HEK293 (cell line): ENCODE measurements around the gene CS.
A peak's percentile ranks its signal among the peaks of the same experiment; 100 is the strongest.

Experiments used
- MZF1 ChIP-seq: fragments of 450-650 bp; formaldehyde crosslinking; IDR thresholded peaks from 2 replicates; pipeline ENCODE4 v1.5.1; 2017; ENCODE audit warnings: missing biosample characterization, missing genetic modification characterization, borderline replicate concordance
- OVOL3 ChIP-seq: fragments of 450-650 bp; formaldehyde crosslinking; IDR thresholded peaks from 2 replicates; pipeline ENCODE4 v1.5.1; 2016; ENCODE audit warnings: missing biosample characterization, missing genetic modification characterization
- ZBTB1 ChIP-seq: fragments of 450-650 bp; formaldehyde crosslinking; IDR thresholded peaks from 2 replicates; pipeline ENCODE4 v1.5.1; 2016; ENCODE audit warnings: missing biosample characterization, missing genetic modification characterization
- ZBTB8A ChIP-seq: fragments of 450-650 bp; formaldehyde crosslinking; IDR thresholded peaks from 2 replicates; pipeline ENCODE4 v1.5.1; 2016; ENCODE audit warnings: missing biosample characterization, missing genetic modification characterization
- ZFP3 ChIP-seq: fragments of 450-650 bp; formaldehyde crosslinking; IDR thresholded peaks from 2 replicates; pipeline ENCODE4 v1.5.1; 2016; ENCODE audit warnings: low read depth, missing biosample characterization, missing genetic modification characterization
- ZNF223 ChIP-seq: fragments of 450-650 bp; formaldehyde crosslinking; IDR thresholded peaks from 2 replicates; pipeline ENCODE4 v1.5.1; 2016; ENCODE audit warnings: missing biosample characterization, missing genetic modification characterization
- ZNF292 ChIP-seq: fragments of 450-650 bp; formaldehyde crosslinking; IDR thresholded peaks from 2 replicates; pipeline ENCODE4 v1.5.1; 2016; ENCODE audit warnings: low read depth, missing biosample characterization, missing genetic modification characterization, borderline replicate concordance
- ZNF404 ChIP-seq: fragments of 450-650 bp; formaldehyde crosslinking; IDR thresholded peaks from 2 replicates; pipeline ENCODE4 v1.5.1; 2017; ENCODE audit warnings: missing biosample characterization, missing genetic modification characterization
- ZNF426 ChIP-seq: fragments of 450-650 bp; formaldehyde crosslinking; IDR thresholded peaks from 2 replicates; pipeline ENCODE4 v1.5.1; 2017; ENCODE audit warnings: missing biosample characterization, missing genetic modification characterization, mild to moderate bottlenecking, inconsistent platforms, moderate library complexity
- ZNF530 ChIP-seq: fragments of 450-650 bp; formaldehyde crosslinking; IDR thresholded peaks from 2 replicates; pipeline ENCODE4 v1.5.1; 2016; ENCODE audit warnings: low read depth, missing biosample characterization, missing genetic modification characterization
- ZNF560 ChIP-seq: fragments of 450-650 bp; formaldehyde crosslinking; IDR thresholded peaks from 2 replicates; pipeline ENCODE4 v1.5.1; 2017; ENCODE audit warnings: missing biosample characterization, missing genetic modification characterization, borderline replicate concordance
- ZNF654 ChIP-seq: fragments of 450-650 bp; formaldehyde crosslinking; IDR thresholded peaks from 2 replicates; pipeline ENCODE4 v1.5.1; 2016; ENCODE audit warnings: low read depth, missing biosample characterization, missing genetic modification characterization
- ZNF664 ChIP-seq: fragments of 450-650 bp; formaldehyde crosslinking; IDR thresholded peaks from 2 replicates; pipeline ENCODE4 v1.5.1; 2016; ENCODE audit warnings: missing biosample characterization, missing genetic modification characterization
- ZXDB ChIP-seq: fragments of 450-650 bp; formaldehyde crosslinking; IDR thresholded peaks from 2 replicates; pipeline ENCODE4 v1.5.1; 2016; ENCODE audit warnings: missing biosample characterization, missing genetic modification characterization
- TF ChIP-seq, protein P1 (sequence below): fragments of 450-650 bp; formaldehyde crosslinking; IDR thresholded peaks from 2 replicates; pipeline ENCODE4 v1.5.1; 2016; ENCODE audit warnings: missing biosample characterization, missing genetic modification characterization
- TF ChIP-seq, protein P2 (sequence below): fragments of 450-650 bp; formaldehyde crosslinking; IDR thresholded peaks from 2 replicates; pipeline ENCODE4 v1.5.1; 2016; ENCODE audit warnings: missing biosample characterization, missing genetic modification characterization, borderline replicate concordance
- TF ChIP-seq, protein P3 (sequence below): fragments of 450-650 bp; formaldehyde crosslinking; IDR thresholded peaks from 2 replicates; pipeline ENCODE4 v1.5.1; 2016; ENCODE audit warnings: missing biosample characterization, missing genetic modification characterization, borderline replicate concordance
- TF ChIP-seq, protein P4 (sequence below): fragments of 450-650 bp; formaldehyde crosslinking; IDR thresholded peaks from 2 replicates; pipeline ENCODE4 v1.5.1; 2016; ENCODE audit warnings: missing biosample characterization, missing genetic modification characterization
- TF ChIP-seq, protein P5 (sequence below): fragments of 450-650 bp; formaldehyde crosslinking; IDR thresholded peaks from 2 replicates; pipeline ENCODE4 v1.5.1; 2017; ENCODE audit warnings: missing biosample characterization, missing genetic modification characterization
- TF ChIP-seq, protein P6 (sequence below): fragments of 450-650 bp; formaldehyde crosslinking; IDR thresholded peaks from 2 replicates; pipeline ENCODE4 v1.5.1; 2016; ENCODE audit warnings: missing biosample characterization, missing genetic modification characterization

The CS gene

DNA sequence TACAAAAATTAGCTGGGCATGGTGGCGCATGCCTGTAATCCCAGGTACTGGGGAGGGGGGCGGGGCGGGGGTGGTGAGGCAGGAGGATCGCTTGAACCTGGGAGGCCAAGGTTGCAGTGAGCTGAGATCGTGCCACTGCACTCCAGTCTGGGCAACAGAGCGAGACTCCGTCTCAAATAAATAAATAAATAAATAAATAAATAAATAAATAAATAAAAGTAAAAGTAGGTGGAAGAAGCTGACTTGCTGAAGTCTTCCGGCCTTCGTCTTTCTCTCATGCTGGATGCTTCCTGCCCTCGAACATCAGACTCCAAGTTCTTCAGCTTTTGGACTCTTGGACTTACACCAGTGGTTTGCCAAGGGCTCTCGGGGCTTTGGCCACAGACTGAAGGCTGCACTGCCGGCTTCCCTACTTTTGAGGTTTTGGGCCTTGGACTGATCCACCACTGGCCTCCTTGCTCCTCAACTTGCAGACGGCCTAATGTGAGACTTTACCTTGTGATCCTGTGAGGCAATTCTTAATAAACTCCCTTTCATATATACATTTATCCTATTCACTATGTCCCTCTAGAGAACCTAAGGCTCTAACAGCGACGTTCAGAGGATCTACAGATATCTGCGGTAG is 34.0 kb downstream of the CS start (continued):
- TF ChIP-seq, protein P1, sequence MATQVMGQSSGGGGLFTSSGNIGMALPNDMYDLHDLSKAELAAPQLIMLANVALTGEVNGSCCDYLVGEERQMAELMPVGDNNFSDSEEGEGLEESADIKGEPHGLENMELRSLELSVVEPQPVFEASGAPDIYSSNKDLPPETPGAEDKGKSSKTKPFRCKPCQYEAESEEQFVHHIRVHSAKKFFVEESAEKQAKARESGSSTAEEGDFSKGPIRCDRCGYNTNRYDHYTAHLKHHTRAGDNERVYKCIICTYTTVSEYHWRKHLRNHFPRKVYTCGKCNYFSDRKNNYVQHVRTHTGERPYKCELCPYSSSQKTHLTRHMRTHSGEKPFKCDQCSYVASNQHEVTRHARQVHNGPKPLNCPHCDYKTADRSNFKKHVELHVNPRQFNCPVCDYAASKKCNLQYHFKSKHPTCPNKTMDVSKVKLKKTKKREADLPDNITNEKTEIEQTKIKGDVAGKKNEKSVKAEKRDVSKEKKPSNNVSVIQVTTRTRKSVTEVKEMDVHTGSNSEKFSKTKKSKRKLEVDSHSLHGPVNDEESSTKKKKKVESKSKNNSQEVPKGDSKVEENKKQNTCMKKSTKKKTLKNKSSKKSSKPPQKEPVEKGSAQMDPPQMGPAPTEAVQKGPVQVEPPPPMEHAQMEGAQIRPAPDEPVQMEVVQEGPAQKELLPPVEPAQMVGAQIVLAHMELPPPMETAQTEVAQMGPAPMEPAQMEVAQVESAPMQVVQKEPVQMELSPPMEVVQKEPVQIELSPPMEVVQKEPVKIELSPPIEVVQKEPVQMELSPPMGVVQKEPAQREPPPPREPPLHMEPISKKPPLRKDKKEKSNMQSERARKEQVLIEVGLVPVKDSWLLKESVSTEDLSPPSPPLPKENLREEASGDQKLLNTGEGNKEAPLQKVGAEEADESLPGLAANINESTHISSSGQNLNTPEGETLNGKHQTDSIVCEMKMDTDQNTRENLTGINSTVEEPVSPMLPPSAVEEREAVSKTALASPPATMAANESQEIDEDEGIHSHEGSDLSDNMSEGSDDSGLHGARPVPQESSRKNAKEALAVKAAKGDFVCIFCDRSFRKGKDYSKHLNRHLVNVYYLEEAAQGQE: peak; percentile 77
- TF ChIP-seq, protein P2, sequence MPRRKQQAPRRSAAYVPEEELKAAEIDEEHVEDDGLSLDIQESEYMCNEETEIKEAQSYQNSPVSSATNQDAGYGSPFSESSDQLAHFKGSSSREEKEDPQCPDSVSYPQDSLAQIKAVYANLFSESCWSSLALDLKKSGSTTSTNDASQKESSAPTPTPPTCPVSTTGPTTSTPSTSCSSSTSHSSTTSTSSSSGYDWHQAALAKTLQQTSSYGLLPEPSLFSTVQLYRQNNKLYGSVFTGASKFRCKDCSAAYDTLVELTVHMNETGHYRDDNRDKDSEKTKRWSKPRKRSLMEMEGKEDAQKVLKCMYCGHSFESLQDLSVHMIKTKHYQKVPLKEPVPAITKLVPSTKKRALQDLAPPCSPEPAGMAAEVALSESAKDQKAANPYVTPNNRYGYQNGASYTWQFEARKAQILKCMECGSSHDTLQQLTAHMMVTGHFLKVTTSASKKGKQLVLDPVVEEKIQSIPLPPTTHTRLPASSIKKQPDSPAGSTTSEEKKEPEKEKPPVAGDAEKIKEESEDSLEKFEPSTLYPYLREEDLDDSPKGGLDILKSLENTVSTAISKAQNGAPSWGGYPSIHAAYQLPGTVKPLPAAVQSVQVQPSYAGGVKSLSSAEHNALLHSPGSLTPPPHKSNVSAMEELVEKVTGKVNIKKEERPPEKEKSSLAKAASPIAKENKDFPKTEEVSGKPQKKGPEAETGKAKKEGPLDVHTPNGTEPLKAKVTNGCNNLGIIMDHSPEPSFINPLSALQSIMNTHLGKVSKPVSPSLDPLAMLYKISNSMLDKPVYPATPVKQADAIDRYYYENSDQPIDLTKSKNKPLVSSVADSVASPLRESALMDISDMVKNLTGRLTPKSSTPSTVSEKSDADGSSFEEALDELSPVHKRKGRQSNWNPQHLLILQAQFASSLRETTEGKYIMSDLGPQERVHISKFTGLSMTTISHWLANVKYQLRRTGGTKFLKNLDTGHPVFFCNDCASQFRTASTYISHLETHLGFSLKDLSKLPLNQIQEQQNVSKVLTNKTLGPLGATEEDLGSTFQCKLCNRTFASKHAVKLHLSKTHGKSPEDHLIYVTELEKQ (tag by site-specific recombination): peak; percentile 35; the same call in 1 of the 2 replicates
- TF ChIP-seq ZNF654 (tag by site-specific recombination) (peak; percentile 40), ZXDB (tag by site-specific recombination) (peak; percentile 50; the same call in 1 of the 2 replicates), ZBTB8A (tag by site-specific recombination) (peak; percentile 74), ZNF223 (tag by site-specific recombination) (peak; percentile 69; the same call in 1 of the 2 replicates), ZBTB1 (peak; percentile 16; the same call in 1 of the 2 replicates), ZFP3 (tag by site-specific recombination) (0 out of 2 replicates have a peak, but pooled peaks have one; percentile 15), ZNF404 (tag by site-specific recombination) (peak; percentile 75), ZNF426 (tag by site-specific recombination) (peak; percentile 94), ZNF560 (tag by site-specific recombination) (peak; percentile 91; the same call in 1 of the 2 replicates), OVOL3 (tag by site-specific recombination) (peak; percentile 67; the same call in 1 of the 2 replicates), ZNF292 (tag by site-specific recombination) (peak; percentile 81), MZF1 (tag by site-specific recombination) (peak; percentile 46; the same call in 1 of the 2 replicates), ZNF664 (tag by site-specific recombination) (peak; percentile 75; the same call in 1 of the 2 replicates), ZNF530 (tag by site-specific recombination) (0 out of 2 replicates have a peak, but pooled peaks have one; percentile 61)
- TF ChIP-seq, protein P3, sequence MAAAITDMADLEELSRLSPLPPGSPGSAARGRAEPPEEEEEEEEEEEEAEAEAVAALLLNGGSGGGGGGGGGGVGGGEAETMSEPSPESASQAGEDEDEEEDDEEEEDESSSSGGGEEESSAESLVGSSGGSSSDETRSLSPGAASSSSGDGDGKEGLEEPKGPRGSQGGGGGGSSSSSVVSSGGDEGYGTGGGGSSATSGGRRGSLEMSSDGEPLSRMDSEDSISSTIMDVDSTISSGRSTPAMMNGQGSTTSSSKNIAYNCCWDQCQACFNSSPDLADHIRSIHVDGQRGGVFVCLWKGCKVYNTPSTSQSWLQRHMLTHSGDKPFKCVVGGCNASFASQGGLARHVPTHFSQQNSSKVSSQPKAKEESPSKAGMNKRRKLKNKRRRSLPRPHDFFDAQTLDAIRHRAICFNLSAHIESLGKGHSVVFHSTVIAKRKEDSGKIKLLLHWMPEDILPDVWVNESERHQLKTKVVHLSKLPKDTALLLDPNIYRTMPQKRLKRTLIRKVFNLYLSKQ (tag by site-specific recombination): peak; percentile 78; the same call in 1 of the 2 replicates
- TF ChIP-seq, protein P4, sequence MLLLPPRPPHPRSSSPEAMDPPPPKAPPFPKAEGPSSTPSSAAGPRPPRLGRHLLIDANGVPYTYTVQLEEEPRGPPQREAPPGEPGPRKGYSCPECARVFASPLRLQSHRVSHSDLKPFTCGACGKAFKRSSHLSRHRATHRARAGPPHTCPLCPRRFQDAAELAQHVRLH (tag by site-specific recombination): 0 out of 2 replicates have a peak, but pooled peaks have one; percentile 48
- TF ChIP-seq, protein P5, sequence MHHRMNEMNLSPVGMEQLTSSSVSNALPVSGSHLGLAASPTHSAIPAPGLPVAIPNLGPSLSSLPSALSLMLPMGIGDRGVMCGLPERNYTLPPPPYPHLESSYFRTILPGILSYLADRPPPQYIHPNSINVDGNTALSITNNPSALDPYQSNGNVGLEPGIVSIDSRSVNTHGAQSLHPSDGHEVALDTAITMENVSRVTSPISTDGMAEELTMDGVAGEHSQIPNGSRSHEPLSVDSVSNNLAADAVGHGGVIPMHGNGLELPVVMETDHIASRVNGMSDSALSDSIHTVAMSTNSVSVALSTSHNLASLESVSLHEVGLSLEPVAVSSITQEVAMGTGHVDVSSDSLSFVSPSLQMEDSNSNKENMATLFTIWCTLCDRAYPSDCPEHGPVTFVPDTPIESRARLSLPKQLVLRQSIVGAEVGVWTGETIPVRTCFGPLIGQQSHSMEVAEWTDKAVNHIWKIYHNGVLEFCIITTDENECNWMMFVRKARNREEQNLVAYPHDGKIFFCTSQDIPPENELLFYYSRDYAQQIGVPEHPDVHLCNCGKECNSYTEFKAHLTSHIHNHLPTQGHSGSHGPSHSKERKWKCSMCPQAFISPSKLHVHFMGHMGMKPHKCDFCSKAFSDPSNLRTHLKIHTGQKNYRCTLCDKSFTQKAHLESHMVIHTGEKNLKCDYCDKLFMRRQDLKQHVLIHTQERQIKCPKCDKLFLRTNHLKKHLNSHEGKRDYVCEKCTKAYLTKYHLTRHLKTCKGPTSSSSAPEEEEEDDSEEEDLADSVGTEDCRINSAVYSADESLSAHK (tag by site-specific recombination): peak; percentile 14; the same call in 1 of the 2 replicates
- TF ChIP-seq, protein P6, sequence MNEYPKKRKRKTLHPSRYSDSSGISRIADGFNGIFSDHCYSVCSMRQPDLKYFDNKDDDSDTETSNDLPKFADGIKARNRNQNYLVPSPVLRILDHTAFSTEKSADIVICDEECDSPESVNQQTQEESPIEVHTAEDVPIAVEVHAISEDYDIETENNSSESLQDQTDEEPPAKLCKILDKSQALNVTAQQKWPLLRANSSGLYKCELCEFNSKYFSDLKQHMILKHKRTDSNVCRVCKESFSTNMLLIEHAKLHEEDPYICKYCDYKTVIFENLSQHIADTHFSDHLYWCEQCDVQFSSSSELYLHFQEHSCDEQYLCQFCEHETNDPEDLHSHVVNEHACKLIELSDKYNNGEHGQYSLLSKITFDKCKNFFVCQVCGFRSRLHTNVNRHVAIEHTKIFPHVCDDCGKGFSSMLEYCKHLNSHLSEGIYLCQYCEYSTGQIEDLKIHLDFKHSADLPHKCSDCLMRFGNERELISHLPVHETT: peak; percentile 75
- TF ChIP-seq, all 188 proteins: peak for 38; not testable (repeated sequence) for 150
